H54 (cell line): Measurements from ENCODE around the gene FKBP1A.

Source experiments
- DNase-seq: peaks from one replicate; pipeline ENCODE4 v3.0.0; 2011; ENCODE audit warnings: low spot score, mixed read lengths; ENCODE audit not compliant: insufficient read length
- FAIRE-seq: peaks from 3 replicates; lab custom pipeline; 2011; peaks lifted over from hg19 to GRCh38; lab: Jason Lieb, UNC
- POLR2A ChIP-seq: IDR thresholded peaks from 2 replicates; pipeline ENCODE4 v1.6.1; 2011; ENCODE audit warnings: low read depth, mild to moderate bottlenecking, low read length

The FKBP1A gene

GRCh38 chr20:1330075-1330830 lies 62.6 kb downstream of the FKBP1A start:
- FAIRE-seq: no peak
- DNase-seq: no peak
- no peak for TF ChIP-seq POLR2A

GRCh38 chr20:1328680-1329330 lies 64.0 kb downstream of the FKBP1A start, which contains the start of gene SDCBP2:
TSS of gene SDCBP2 (minus strand) at chr20:1329139. CDS start at chr20:1320416, 8,723 bp downstream.
- FAIRE-seq (no peak), DNase-seq (no peak)

GRCh38 chr20:1327827-1328679 lies 64.8 kb downstream of the FKBP1A start:
- no peak for TF ChIP-seq POLR2A
- no peak for DNase-seq
- FAIRE-seq: no peak

More at GRCh38 chr20:1328680-1329330, 64.0 kb downstream of the FKBP1A start, which contains the start of gene SDCBP2:
- no peak for TF ChIP-seq POLR2A

DNA sequence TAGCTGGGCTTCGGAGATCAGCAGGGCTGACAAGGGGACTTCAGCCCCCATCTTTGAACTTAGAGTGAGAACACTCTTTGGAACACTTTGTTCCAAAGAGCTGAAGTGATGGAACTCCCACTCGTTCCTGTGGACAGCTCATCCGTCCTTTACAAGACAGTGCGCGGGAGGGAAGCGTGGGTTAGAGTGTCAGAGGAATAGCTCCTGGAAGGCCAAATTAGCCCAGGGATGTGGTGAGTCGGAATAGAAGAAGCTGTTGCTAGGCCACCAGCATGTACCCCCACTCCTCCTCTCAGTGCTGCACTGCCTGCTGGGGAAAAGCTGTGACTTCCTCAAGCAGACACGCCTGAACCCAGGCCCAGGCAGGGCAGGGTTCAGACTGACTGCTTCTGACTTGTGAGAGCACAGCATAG lies 65.6 kb downstream of the FKBP1A start:
- FAIRE-seq (no peak), DNase-seq (peak; percentile 46)
- no peak for TF ChIP-seq POLR2A

DNA sequence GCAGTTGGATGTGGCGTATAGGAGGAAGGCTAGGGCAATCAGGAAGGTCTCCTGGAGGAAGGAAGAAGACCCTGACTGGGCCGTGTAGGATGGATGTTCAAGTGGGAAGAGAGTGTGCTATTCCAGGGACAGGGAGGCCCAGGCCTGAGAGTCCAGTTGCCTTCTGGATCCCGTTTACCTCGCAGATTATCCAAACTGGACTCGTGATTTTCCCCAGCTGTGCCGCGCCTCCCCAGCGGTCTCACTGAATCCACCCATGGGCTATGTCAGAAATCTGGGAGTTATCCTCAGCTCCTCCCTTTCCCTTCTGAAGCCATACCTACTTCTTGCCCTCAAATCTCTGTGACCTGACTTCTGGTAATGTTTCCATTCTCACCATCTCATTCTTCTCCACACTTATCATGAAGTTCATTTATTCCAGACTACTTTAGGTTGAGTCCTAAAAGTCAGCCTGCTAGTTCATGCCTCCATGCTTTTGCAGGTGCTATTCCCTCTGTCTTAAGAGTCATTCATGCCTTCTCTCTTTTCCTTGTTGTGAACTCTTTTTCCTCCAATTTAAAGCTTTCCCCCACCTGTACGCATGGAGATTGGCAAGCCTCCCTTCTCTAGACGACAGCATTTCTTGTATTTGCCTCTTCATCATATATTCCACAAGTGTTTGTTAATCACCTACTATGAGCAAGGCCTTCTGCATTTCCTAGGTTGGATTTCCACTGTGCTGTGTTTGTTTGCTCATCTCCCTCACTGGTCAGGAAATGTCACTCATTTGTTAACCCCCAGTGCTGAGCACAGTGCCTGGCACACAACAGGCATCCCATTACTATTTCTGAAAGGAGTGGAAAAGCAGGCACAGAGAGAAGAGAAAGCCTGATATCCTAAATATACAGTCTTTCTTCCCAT lies 66.6 kb downstream of the FKBP1A start:
- TF ChIP-seq POLR2A: no peak
- no peak for FAIRE-seq

GRCh38 chr20:1325173-1326030 lies 67.5 kb downstream of the FKBP1A start:
- FAIRE-seq: no peak
- TF ChIP-seq POLR2A: peak; percentile 87
- peak; percentile 95 for DNase-seq

More for the DNA sequence above, 66.6 kb downstream of the FKBP1A start:
- DNase-seq: no peak

- DNase-seq (no peak), FAIRE-seq (no peak)
- no peak for TF ChIP-seq POLR2A
Observed at GRCh38 chr20:1324598-1325172, 68.2 kb downstream of the FKBP1A start.

- FAIRE-seq (no peak), DNase-seq (no peak)
- no peak for TF ChIP-seq POLR2A
Observed at GRCh38 chr20:1323830-1324597, 68.8 kb downstream of the FKBP1A start.

DNA sequence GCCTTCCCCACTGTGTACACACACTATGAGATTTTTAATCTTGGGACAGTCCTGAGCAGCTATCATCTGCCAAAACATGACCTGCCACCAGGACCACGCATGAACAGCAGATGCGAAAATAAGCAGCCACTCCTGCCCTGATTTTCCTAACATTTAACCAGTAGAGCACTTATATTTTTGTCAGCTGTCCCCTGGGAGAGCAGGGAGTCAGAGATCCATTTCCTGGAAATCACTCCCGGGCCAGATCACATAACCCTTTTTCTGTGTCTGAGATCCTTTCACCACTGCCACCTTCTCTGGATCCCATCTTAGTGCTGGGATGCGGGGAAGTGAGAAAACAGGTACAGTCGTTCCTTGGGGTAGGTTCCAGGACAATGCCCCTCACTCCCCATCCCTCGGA lies 69.6 kb downstream of the FKBP1A start:
- FAIRE-seq: no peak
- DNase-seq: no peak
- no peak for TF ChIP-seq POLR2A

GRCh38 chr20:1322511-1323245 lies 70.2 kb downstream of the FKBP1A start:
- TF ChIP-seq POLR2A: no peak
- FAIRE-seq (no peak), DNase-seq (peak; percentile 86)

- DNase-seq (no peak), FAIRE-seq (no peak)
- TF ChIP-seq POLR2A: no peak
Observed at GRCh38 chr20:1321654-1321939, 71.3 kb downstream of the FKBP1A start.
